ENCODE results near the gene LARGE2.

DNA sequence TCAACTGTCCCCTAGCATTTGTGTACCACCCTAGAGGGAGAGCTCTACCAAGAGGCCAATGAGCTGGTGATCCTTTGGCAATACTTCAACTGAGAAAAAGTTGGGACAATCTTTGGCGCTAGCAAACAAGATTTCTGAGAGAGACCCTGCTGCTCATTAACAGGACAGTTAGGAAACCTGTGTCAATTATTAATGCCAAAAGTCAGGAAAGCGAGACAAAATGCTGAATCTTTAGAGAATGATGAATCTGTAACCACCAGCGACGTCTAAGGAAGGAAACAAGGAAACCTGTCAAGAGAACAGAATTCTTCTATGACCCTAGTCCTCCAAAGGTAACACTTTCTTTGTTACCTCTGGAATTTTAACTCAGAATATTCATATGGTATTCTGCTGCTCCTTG lies 19.9 kb downstream of the LARGE2 start:
- TF ChIP-seq POLR2AphosphoS5 (IDR thresholded peaks at IDR 0.05; ENCODE audit: control insufficient read depth, insufficient read depth, low read depth, low read length): no peak
- TF ChIP-seq XRCC3 (IDR thresholded peaks at IDR 0.05): no peak
- TF ChIP-seq RAD51 (IDR thresholded peaks at IDR 0.05; ENCODE audit: borderline replicate concordance, low read depth): no peak
- TF ChIP-seq, protein P1, sequence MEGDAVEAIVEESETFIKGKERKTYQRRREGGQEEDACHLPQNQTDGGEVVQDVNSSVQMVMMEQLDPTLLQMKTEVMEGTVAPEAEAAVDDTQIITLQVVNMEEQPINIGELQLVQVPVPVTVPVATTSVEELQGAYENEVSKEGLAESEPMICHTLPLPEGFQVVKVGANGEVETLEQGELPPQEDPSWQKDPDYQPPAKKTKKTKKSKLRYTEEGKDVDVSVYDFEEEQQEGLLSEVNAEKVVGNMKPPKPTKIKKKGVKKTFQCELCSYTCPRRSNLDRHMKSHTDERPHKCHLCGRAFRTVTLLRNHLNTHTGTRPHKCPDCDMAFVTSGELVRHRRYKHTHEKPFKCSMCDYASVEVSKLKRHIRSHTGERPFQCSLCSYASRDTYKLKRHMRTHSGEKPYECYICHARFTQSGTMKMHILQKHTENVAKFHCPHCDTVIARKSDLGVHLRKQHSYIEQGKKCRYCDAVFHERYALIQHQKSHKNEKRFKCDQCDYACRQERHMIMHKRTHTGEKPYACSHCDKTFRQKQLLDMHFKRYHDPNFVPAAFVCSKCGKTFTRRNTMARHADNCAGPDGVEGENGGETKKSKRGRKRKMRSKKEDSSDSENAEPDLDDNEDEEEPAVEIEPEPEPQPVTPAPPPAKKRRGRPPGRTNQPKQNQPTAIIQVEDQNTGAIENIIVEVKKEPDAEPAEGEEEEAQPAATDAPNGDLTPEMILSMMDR (IDR thresholded peaks at IDR 0.05 in 2 of 3, conservative IDR thresholded peaks at IDR 0.05 in 1 of 3; ENCODE audit: insufficient read depth in 2 of 3, low read depth in 1 of 3, low read length in 3 of 3): no peak
- no peak for TF ChIP-seq FOXA3 (CRISPR knock-in tag; conservative IDR thresholded peaks at IDR 0.05 in 1 of 2, IDR thresholded peaks at IDR 0.05 in 1 of 2)
- TF ChIP-seq EZH2 (IDR thresholded peaks at IDR 0.05; ENCODE audit: borderline replicate concordance, low read depth, low read length): no peak
- TF ChIP-seq TCF3 (CRISPR knock-in tag; IDR thresholded peaks at IDR 0.05): no peak
- TF ChIP-seq, protein P2, sequence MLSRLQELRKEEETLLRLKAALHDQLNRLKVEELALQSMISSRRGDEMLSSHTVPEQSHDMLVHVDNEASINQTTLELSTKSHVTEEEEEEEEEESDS (CRISPR knock-in tag; IDR thresholded peaks at IDR 0.05): no peak
- no peak for TF ChIP-seq POLR2A (conservative IDR thresholded peaks at IDR 0.05)
- TF ChIP-seq ATF7 (IDR thresholded peaks at IDR 0.05): no peak
- TF ChIP-seq ZNF197 (CRISPR knock-in tag; IDR thresholded peaks at IDR 0.05; ENCODE audit: low read depth): no peak
- TF ChIP-seq MAZ (CRISPR knock-in tag; conservative IDR thresholded peaks at IDR 0.05 in 1 of 2, IDR thresholded peaks at IDR 0.05 in 1 of 2): no peak

Measured in K562 (cell line).